Activated CD4-positive, alpha-beta T cell treated with anti-CD3 and anti-CD28 coated beads, Interleukin-2, amount 50 U/mL, for 24 hours (primary cell): ENCODE results near the gene ATP6V1B1.
"Not testable (repeated sequence)": the region's sequence is repeated elsewhere in the genome, so short reads cannot be mapped to it uniquely, and the experiment has no call there.

ENCODE experiments used
- DNase-seq, 2 donors: peaks; one replicate each; pipeline ENCODE4 v3.0.0-alpha.2; 2020; ENCODE audit warnings: low read depth in 1 of 2, low spot score in 1 of 2

Gene ATP6V1B1

GRCh38 chr2:70987386-70987785 is 51.7 kb downstream of the ATP6V1B1 start:
- no peak for DNase-seq

GRCh38 chr2:70988151-70988550 is 52.5 kb downstream of the ATP6V1B1 start:
- DNase-seq, result no peak

GRCh38 chr2:70988726-70989648 is 53.3 kb downstream of the ATP6V1B1 start:
- no peak for DNase-seq

GRCh38 chr2:70990216-70990615 is 54.5 kb downstream of the ATP6V1B1 start:
- no peak for DNase-seq

GRCh38 chr2:70991142-70991541 is 55.4 kb downstream of the ATP6V1B1 start:
- DNase-seq, result no peak

GRCh38 chr2:70991742-70992141 is 56.0 kb downstream of the ATP6V1B1 start:
- DNase-seq, result no peak

- no peak for DNase-seq
Measured at GRCh38 chr2:70992945-70993853, 57.5 kb downstream of the ATP6V1B1 start.

GRCh38 chr2:70994009-70994698 is 58.5 kb downstream of the ATP6V1B1 start:
- DNase-seq, result peak; percentile 21 to 33

GRCh38 chr2:70994699-70995425 is 59.2 kb downstream of the ATP6V1B1 start, which contains the start of gene TEX261:
Gene TEX261 (minus strand): TSS chr2:70994873. CDS start chr2:70994757, 116 bp downstream.
- peak; percentile 82 to 85 for DNase-seq

- DNase-seq, result peak in 1 of 2 donors; percentile 48
Measured at GRCh38 chr2:70995426-70995729, 59.7 kb downstream of the ATP6V1B1 start.

GRCh38 chr2:70998885-70999284 is 63.2 kb downstream of the ATP6V1B1 start:
- not testable (repeated sequence) for DNase-seq

GRCh38 chr2:70999362-70999761 is 63.7 kb downstream of the ATP6V1B1 start:
- no peak for DNase-seq

GRCh38 chr2:70999931-71000330 is 64.2 kb downstream of the ATP6V1B1 start:
- DNase-seq, result not testable (repeated sequence)

- peak; percentile 69 to 77 for DNase-seq
Measured at GRCh38 chr2:71000780-71001591, 65.3 kb downstream of the ATP6V1B1 start.

GRCh38 chr2:71001592-71001927 is 65.9 kb downstream of the ATP6V1B1 start:
- no peak for DNase-seq

GRCh38 chr2:71001981-71002570 is 66.4 kb downstream of the ATP6V1B1 start:
- DNase-seq, result no peak

- DNase-seq, result no peak
Measured at GRCh38 chr2:71003396-71003795, 67.7 kb downstream of the ATP6V1B1 start.

- no peak for DNase-seq
Measured at GRCh38 chr2:71003966-71004755, 68.5 kb downstream of the ATP6V1B1 start.

GRCh38 chr2:71004857-71005256 is 69.2 kb downstream of the ATP6V1B1 start:
- no peak for DNase-seq
